OCI-LY7 (cell line): ENCODE measurements around the gene DMD.

Experiments
- EZH2phosphoT487 ChIP-seq: fragments of 200-600 bp; sonication (generic); IDR thresholded peaks from 2 replicates; pipeline ENCODE4 v1.6.1; 2018; ENCODE audit warnings: low read depth, borderline replicate concordance, mild to moderate bottlenecking, mixed run types, antibody characterized with exemption, low read length, moderate library complexity, mixed read lengths
- TF ChIP-seq, protein P1 (sequence below): fragments of 200-600 bp; sonication (generic); conservative IDR thresholded peaks from 2 replicates; pipeline ENCODE4 v1.5.1; 2014; ENCODE audit warnings: mild to moderate bottlenecking, antibody characterized with exemption, low read length, moderate library complexity, mixed read lengths

DNA sequence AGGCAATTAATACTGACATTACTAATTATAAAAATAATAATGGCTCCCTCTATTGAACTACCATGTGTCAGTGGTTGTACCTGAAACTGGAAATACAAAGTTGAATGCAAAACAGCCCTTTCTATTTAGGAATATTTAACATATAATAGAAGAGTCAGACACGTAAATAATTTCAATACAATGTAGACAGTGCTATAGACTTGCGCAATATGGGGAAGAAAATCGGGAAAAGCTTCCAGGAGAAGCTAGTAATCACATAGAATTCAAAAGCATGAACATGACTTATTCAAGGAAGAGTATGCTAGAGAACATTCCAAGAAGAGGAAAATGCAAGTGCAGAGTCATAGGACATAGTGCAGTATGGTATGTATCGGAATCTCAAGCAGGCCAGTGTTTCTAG lies 1730.7 kb downstream of the DMD start:
- TF ChIP-seq, protein P1, sequence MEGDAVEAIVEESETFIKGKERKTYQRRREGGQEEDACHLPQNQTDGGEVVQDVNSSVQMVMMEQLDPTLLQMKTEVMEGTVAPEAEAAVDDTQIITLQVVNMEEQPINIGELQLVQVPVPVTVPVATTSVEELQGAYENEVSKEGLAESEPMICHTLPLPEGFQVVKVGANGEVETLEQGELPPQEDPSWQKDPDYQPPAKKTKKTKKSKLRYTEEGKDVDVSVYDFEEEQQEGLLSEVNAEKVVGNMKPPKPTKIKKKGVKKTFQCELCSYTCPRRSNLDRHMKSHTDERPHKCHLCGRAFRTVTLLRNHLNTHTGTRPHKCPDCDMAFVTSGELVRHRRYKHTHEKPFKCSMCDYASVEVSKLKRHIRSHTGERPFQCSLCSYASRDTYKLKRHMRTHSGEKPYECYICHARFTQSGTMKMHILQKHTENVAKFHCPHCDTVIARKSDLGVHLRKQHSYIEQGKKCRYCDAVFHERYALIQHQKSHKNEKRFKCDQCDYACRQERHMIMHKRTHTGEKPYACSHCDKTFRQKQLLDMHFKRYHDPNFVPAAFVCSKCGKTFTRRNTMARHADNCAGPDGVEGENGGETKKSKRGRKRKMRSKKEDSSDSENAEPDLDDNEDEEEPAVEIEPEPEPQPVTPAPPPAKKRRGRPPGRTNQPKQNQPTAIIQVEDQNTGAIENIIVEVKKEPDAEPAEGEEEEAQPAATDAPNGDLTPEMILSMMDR: no peak
- no peak for TF ChIP-seq EZH2phosphoT487
